GM06990 (cell line): ENCODE results near the gene RRAS.

Source experiments
- DNase-seq: peaks from one replicate; pipeline ENCODE4 v3.0.0-alpha.2; 2011; ENCODE audit not compliant: insufficient read length; ENCODE audit errors: extremely low read depth
- H3K27me3 ChIP-seq: replicated peaks from 2 replicates; pipeline ENCODE4 v1.6.0; 2011; ENCODE audit warnings: low read length; ENCODE audit not compliant: control insufficient read depth, insufficient read depth
- H3K36me3 ChIP-seq: 2 replicates; pipeline ENCODE4 v1.5.1; 2011; ENCODE audit warnings: low read length; ENCODE audit not compliant: control insufficient read depth, insufficient read depth
- H3K4me3 ChIP-seq: replicated peaks from 2 replicates; pipeline ENCODE4 v1.5.1; 2011; ENCODE audit warnings: low read depth, mild to moderate bottlenecking, control low read depth, low read length
- CTCF ChIP-seq: IDR thresholded peaks from 2 replicates; pipeline ENCODE4 v1.5.1; 2011; ENCODE audit warnings: low read length, control low read depth, mild to moderate bottlenecking, inconsistent platforms; ENCODE audit not compliant: insufficient read depth, poor library complexity, severe bottlenecking

Gene RRAS

DNA sequence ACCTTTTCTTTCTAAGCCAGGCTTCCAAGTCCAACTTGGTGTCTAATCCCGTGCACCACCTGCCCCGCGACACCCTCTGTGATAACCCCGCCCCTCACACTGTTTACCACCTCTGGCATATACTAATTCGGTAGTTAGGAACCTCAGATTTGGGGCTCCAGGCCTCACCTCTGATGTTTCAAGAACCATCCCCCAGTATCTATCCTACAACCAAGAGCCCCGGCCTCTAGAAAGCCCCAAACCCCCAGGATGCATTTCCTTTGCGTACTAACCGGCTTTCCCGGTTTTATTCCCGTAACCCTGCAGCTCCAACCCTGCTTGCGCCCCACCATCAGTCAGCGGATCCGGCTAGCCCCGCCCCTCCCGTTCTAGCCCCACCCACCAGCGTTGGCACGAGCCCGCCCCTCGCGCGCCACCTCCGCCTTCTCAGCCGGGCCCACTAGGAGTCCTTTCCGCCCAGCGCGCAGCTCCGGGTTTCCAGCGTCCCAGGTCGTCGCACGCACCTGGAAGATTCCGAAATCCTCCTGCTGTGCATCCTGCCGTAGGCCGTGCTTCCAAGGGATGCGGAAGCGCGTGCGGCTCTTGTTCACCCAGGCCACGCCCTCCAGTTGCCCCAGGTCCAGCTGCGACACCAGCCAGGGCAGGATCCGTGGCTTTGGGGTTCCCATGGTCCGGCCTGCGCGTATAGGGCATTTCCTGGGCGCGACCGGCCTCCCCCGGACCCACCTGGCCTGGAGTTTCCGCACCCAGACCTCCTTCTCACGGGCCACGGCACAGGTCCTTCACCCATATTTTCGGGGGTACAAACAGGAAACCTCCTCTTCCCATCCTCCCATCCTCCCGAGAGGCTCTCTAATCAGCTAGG, 24.5 kb upstream of the RRAS start:
- Histone ChIP-seq H3K27me3 (no peaks in the 10 kb centered on the region), H3K4me3 (peak overlapping the region; percentile 72), H3K36me3 (peaks cover 34% of the 10 kb centered on the region)
- peak; percentile 5 for TF ChIP-seq CTCF
- peak; percentile 84 for DNase-seq

GRCh38 chr19:49663224-49663623, 23.3 kb upstream of the RRAS start:
- Histone ChIP-seq H3K36me3 (peaks cover 43% of the 10 kb centered on the region), H3K27me3 (no peaks in the 10 kb centered on the region), H3K4me3 (peak overlapping the region; percentile 25)
- no peak for TF ChIP-seq CTCF
- no peak for DNase-seq

GRCh38 chr19:49662011-49662410, 22.1 kb upstream of the RRAS start:
- no peaks in the 10 kb centered on the region for H3K27me3 ChIP-seq
- DNase-seq = no peak
- no peak for TF ChIP-seq CTCF
- H3K4me3 ChIP-seq = no peak overlapping the region
- H3K36me3 ChIP-seq = peaks cover 51% of the 10 kb centered on the region

- H3K27me3 ChIP-seq = no peaks in the 10 kb centered on the region
- no peak overlapping the region for H3K4me3 ChIP-seq
- H3K36me3 ChIP-seq = peaks cover 59% of the 10 kb centered on the region
- no peak for TF ChIP-seq CTCF
- DNase-seq = no peak
These were observed 20.5 kb upstream of the RRAS start for GRCh38 chr19:49660338-49660961.

DNA sequence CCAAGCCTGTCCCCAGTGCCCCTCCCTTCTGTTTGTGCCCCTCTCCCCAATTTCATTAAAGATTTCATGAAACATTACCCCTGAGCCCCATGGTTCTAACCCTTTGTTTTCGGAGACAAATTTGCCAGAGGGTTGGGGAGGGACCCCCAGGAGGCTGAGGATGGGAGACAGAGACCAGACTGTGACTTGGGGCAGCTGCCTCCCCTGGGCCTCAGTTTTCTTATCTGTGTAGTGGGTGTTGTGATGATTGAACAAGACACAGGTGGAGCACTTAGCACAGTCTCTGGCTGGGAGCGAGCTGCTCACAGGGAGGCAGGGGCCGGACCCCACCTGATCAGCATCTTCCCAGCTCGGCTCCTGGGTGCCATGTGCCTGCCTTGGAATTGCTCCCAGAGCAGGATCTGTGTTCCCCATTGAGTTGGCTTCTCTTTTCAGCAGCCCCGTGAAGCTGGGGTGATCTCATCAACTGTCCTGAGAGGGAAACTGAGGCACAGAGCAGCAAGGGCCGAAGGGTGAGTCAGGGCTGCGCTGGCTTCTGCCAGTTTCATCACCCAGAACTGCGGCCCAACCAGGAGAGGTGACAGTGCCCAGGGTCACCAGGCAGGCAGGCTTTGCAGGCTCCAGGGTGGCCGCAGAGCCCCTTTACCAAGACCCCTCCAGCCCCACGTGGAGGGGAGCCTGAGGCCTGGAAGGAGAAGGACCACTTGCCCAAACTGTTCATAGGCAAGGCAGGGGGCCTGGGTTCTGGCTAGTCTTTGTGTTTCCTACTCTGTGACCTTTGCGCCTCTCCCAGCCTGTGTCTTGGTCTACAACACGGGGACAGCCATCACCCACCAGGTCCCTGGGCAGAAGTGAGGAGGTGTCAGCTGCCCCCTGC, 18.9 kb upstream of the RRAS start:
- no peak for TF ChIP-seq CTCF
- no peak overlapping the region for H3K4me3 ChIP-seq
- H3K27me3 ChIP-seq = no peaks in the 10 kb centered on the region
- DNase-seq = no peak
- H3K36me3 ChIP-seq = peaks cover 67% of the 10 kb centered on the region
